Urinary bladder (tissue), 4 donors: ENCODE data around the gene OSGIN1. TPM values are rescaled to one million over a fixed set of nuclear protein-coding genes. Genes with fewer than 3 reads are reported as not detected.

Experiments used
- DNase-seq: peaks from one replicate; pipeline ENCODE4 v3.0.0-alpha.2; 2015; ENCODE audit errors: extremely low spot score
- H3K27ac ChIP-seq: one replicate; pipeline ENCODE4 v1.5.1; 2013; ENCODE audit warnings: low read depth, mild to moderate bottlenecking, moderate library complexity
- H3K36me3 ChIP-seq: one replicate; pipeline ENCODE4 v1.6.1; 2013; ENCODE audit warnings: mild to moderate bottlenecking, moderate library complexity; ENCODE audit not compliant: insufficient read depth
- H3K4me1 ChIP-seq: one replicate; pipeline ENCODE4 v1.6.1; 2013; ENCODE audit warnings: mild to moderate bottlenecking, moderate library complexity; ENCODE audit not compliant: insufficient read depth
- H3K4me3 ChIP-seq: one replicate; pipeline ENCODE4 v1.5.1; 2013; ENCODE audit warnings: low read depth, low read length
- WGBS: extraction: QIAGEN DNeasy Blood & Tissue Kit; methylation state at CpG from one replicate; pipeline ENCODE4 v1.1.7; 2013; 5-methylcytosine and 5-hydroxymethylcytosine counted together
- polyA plus RNA-seq: library from polyadenylated mRNA; stranded (reverse); fragments of 200-250 nt; gene quantifications from one replicate; pipeline ENCODE4 v1.2.3, GENCODE V29; 2013
- total RNA-seq: library from RNA; depleted of rRNA; stranded (reverse); fragments of >200 nt; gene quantifications from one replicate; pipeline ENCODE4 v1.2.3, GENCODE V29; 2014
- donor health status: healthy with polysubstance abuse.
- donor health status: healthy.

OSGIN1 gene
- total and polyA plus RNA-seq, 2 donors, result 0.21 to 11.9 TPM

- DNase-seq, result no peak
- 32% methylated on average over 19 of the region's 19 CpGs for WGBS
- no peaks in the 10 kb centered on the region for H3K36me3 ChIP-seq
- H3K4me3 ChIP-seq, result peak overlapping the region; percentile 14
- peaks cover 2% of the 10 kb centered on the region for H3K4me1 ChIP-seq
- H3K27ac ChIP-seq, result peak overlapping the region; percentile 54
These were observed 946 bp downstream of the OSGIN1 start for GRCh38 chr16:83953796-83954576.

GRCh38 chr16:83954577-83955016, 1.6 kb downstream of the OSGIN1 start:
- H3K4me1 ChIP-seq, result peaks cover 2% of the 10 kb centered on the region
- H3K4me3 ChIP-seq, result no peak overlapping the region
- no peak for DNase-seq
- H3K36me3 ChIP-seq, result peaks cover 4% of the 10 kb centered on the region
- no peak overlapping the region for H3K27ac ChIP-seq
- 68% methylated on average over 9 of the region's 9 CpGs for WGBS

GRCh38 chr16:83955218-83956130, 2.4 kb downstream of the OSGIN1 start:
- Histone ChIP-seq H3K27ac (no peak overlapping the region), H3K36me3 (peaks cover 4% of the 10 kb centered on the region), H3K4me1 (peaks cover 2% of the 10 kb centered on the region), H3K4me3 (no peak overlapping the region)
- DNase-seq, result no peak
- 74% methylated on average over 23 of the region's 23 CpGs for WGBS

GRCh38 chr16:83956336-83957289, 3.6 kb downstream of the OSGIN1 start:
- no peak for DNase-seq
- H3K27ac ChIP-seq, result no peak overlapping the region
- H3K4me3 ChIP-seq, result no peak overlapping the region
- H3K36me3 ChIP-seq, result peaks cover 4% of the 10 kb centered on the region
- peaks cover 2% of the 10 kb centered on the region for H3K4me1 ChIP-seq
- 48% methylated on average over 22 of the region's 22 CpGs for WGBS

- Histone ChIP-seq H3K4me1 (peaks cover 2% of the 10 kb centered on the region), H3K4me3 (no peak overlapping the region), H3K36me3 (peaks cover 4% of the 10 kb centered on the region), H3K27ac (no peak overlapping the region)
- whole genome bisulfite sequencing, result 91% methylated on average over 14 of the region's 14 CpGs
- no peak for DNase-seq
These were observed 4.3 kb downstream of the OSGIN1 start for GRCh38 chr16:83957296-83957855.

- no peak for DNase-seq
- peaks cover 2% of the 10 kb centered on the region for H3K4me1 ChIP-seq
- H3K27ac ChIP-seq, result no peak overlapping the region
- 81% methylated on average over 21 of the region's 21 CpGs for WGBS
- H3K36me3 ChIP-seq, result peaks cover 4% of the 10 kb centered on the region
- no peak overlapping the region for H3K4me3 ChIP-seq
These were observed 5.3 kb downstream of the OSGIN1 start for GRCh38 chr16:83958137-83958845.

GRCh38 chr16:83958846-83959565, 6.0 kb downstream of the OSGIN1 start:
- Histone ChIP-seq H3K27ac (no peak overlapping the region), H3K36me3 (peaks cover 4% of the 10 kb centered on the region), H3K4me3 (no peak overlapping the region), H3K4me1 (peaks cover under 1% of the 10 kb centered on the region)
- no peak for DNase-seq
- 78% methylated on average over 21 of the region's 21 CpGs for WGBS

- Histone ChIP-seq H3K4me1 (no peaks in the 10 kb centered on the region), H3K27ac (no peak overlapping the region), H3K4me3 (no peak overlapping the region), H3K36me3 (peaks cover 4% of the 10 kb centered on the region)
- WGBS, result 85% methylated on average over 12 of the region's 12 CpGs
- DNase-seq, result no peak
These were observed 6.8 kb downstream of the OSGIN1 start for GRCh38 chr16:83959656-83960434.

- 94% methylated on average over 29 of the region's 29 CpGs for WGBS
- Histone ChIP-seq H3K36me3 (peaks cover 4% of the 10 kb centered on the region), H3K27ac (no peak overlapping the region), H3K4me1 (no peaks in the 10 kb centered on the region), H3K4me3 (no peak overlapping the region)
- no peak for DNase-seq
These were observed 7.6 kb downstream of the OSGIN1 start for GRCh38 chr16:83960521-83961249.

GRCh38 chr16:83961591-83961990, 8.6 kb downstream of the OSGIN1 start:
- no peak overlapping the region for H3K4me3 ChIP-seq
- H3K4me1 ChIP-seq, result no peaks in the 10 kb centered on the region
- DNase-seq, result no peak
- no peak overlapping the region for H3K27ac ChIP-seq
- 77% methylated on average over 5 of the region's 5 CpGs for WGBS
- peaks cover 4% of the 10 kb centered on the region for H3K36me3 ChIP-seq
